Naive thymus-derived CD4-positive, alpha-beta T cell (primary cell): ENCODE measurements around the gene TARP.
A peak's percentile ranks its signal among the peaks of the same experiment; 100 is the strongest.

Source experiments
- ATAC-seq: fragments of 150-1000 bp; cut with Tn5 transposase; 2 replicates; pipeline ENCODE4 v1.10.0; 2021; ENCODE audit warnings: mild to moderate bottlenecking, moderate library complexity
- CTCF ChIA-PET: fragments of 350-600 bp; sonication (Branson Sonifier 250); formaldehyde crosslinking; loops from one replicate; lab custom pipeline; 2021; ENCODE audit warnings: antibody characterized with exemption; lab: Charles Lee
- POLR2A ChIA-PET: fragments of 350-600 bp; sonication (Branson Sonifier 250); formaldehyde crosslinking; loops from one replicate; lab custom pipeline; 2021; ENCODE audit warnings: antibody characterized with exemption, inconsistent platforms; lab: Charles Lee
- DNase-seq, 9 donors: peaks; one replicate each; pipeline versions ENCODE4 v3.0.0 to v3.0.0-alpha.2; 2020 to 2022; ENCODE audit warnings: mixed read lengths in 1 of 9
- H3K27ac ChIP-seq: one replicate; pipeline ENCODE4 v1.7.0; 2013; ENCODE audit warnings: mild to moderate bottlenecking, low read depth, low read length, moderate library complexity
- H3K27me3 ChIP-seq, 2 donors: one replicate each; pipeline ENCODE4 v1.7.0; 2013; ENCODE audit warnings: low read length in 2 of 2, mild to moderate bottlenecking in 2 of 2, moderate library complexity in 2 of 2; ENCODE audit not compliant: control insufficient read depth in 2 of 2, insufficient read depth in 2 of 2
- H3K36me3 ChIP-seq, 3 experiments: 1 replicate in 2 of 3; 2 replicates in 1 of 3; pipeline ENCODE4 v1.7.0; 2013; ENCODE audit warnings: low read length in 3 of 3, mild to moderate bottlenecking in 3 of 3, moderate library complexity in 1 of 3; ENCODE audit not compliant: insufficient read depth in 3 of 3, control insufficient read depth in 2 of 3
- H3K4me1 ChIP-seq, 2 donors: one replicate each; pipeline ENCODE4 v1.7.0; 2013; ENCODE audit warnings: low read length in 2 of 2, mild to moderate bottlenecking in 2 of 2, moderate library complexity in 1 of 2; ENCODE audit not compliant: control insufficient read depth in 2 of 2, insufficient read depth in 2 of 2
- H3K4me3 ChIP-seq: 2 replicates; pipeline ENCODE4 v1.7.0; 2013; ENCODE audit warnings: mild to moderate bottlenecking, low read length
- H3K9me3 ChIP-seq, 3 experiments: 1 replicate in 2 of 3; 2 replicates in 1 of 3; pipeline ENCODE4 v1.7.0; 2013; ENCODE audit warnings: low read length in 3 of 3; ENCODE audit not compliant: control insufficient read depth in 2 of 3
- H3K27ac Mint-ChIP-seq, 9 donors: one replicate each; pipeline ENCODE4 v1.8.0; 2020 to 2022; ENCODE audit warnings: mixed read lengths in 9 of 9, mild to moderate bottlenecking in 8 of 9, moderate library complexity in 5 of 9, inconsistent platforms in 2 of 9
- H3K27me3 Mint-ChIP-seq, 5 donors: one replicate each; pipeline ENCODE4 v1.8.0; 2021 to 2022; ENCODE audit warnings: mixed read lengths in 5 of 5, mild to moderate bottlenecking in 1 of 5
- H3K36me3 Mint-ChIP-seq, 5 donors: one replicate each; pipeline ENCODE4 v1.8.0; 2020 to 2022; ENCODE audit warnings: mixed read lengths in 5 of 5, mild to moderate bottlenecking in 3 of 5, inconsistent platforms in 1 of 5
- H3K4me1 Mint-ChIP-seq, 7 donors: one replicate each; pipeline ENCODE4 v1.8.0; 2020 to 2022; ENCODE audit warnings: mixed read lengths in 7 of 7, mild to moderate bottlenecking in 3 of 7, inconsistent platforms in 1 of 7
- H3K4me3 Mint-ChIP-seq, 10 donors: one replicate each; pipeline ENCODE4 v1.8.0; 2020 to 2022; ENCODE audit warnings: mild to moderate bottlenecking in 10 of 10, mixed read lengths in 10 of 10, moderate library complexity in 6 of 10, inconsistent platforms in 2 of 10
- H3K9me3 Mint-ChIP-seq, 11 donors: one replicate each; pipeline ENCODE4 v1.8.0; 2020 to 2022; ENCODE audit warnings: mixed read lengths in 11 of 11, mild to moderate bottlenecking in 4 of 11, inconsistent platforms in 1 of 11, moderate library complexity in 1 of 11
- intact Hi-C, 2 donors: fragments of 100-400 bp; cut with micrococcal nuclease; formaldehyde crosslinking; loops; one replicate each; pipeline ENCODE4 v1.15.1; 2023

Gene TARP

DNA sequence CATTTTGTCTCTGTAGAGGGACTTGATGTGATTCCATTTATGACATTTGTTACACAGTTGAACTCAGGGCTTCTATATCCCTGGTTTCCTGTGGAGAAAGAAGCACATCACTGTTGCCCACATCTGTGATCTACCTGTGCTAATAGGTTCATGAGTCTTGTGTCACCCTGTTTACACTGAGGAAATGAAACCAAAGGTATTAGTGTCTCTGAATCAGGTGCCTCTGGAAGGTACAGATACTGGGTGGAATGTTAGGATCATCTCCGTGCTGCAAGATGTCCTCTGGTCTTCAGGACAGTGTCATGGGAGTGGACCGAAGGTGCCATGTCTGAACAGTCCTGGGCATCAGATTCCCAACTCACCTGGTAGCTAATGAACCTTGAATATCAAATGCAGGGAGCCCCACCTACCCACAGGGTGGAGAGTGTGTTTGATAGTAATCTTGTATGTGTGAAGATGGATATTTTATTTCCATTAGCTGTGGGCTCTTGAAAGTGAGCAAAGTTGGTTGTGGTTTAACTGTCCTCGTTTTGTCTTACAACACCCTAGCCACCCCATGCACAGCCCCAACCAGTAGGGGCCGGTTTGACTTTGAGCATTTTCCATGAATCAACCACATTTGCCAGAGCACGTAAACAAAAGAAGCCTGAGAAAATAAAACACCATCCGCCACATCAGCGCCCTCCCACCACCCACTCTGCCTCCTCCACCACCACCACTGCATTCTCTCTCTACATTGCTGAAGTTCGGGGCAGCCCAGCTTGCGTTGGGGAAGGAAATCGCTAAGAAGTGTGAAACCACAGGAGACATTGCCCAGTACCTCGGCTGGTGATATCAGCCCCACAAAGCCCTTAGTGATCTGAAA is 40.7 kb downstream of the TARP start:
- peaks cover 5 to 26% (median 8%) of the 10 kb centered on the region in 5 donors for H3K36me3 Mint-ChIP-seq
- no peaks in the 10 kb centered on the region for H3K9me3 Mint-ChIP-seq
- POLR2A ChIA-PET = interaction anchor here (0.5 kb wide), 1 partner anchor 1536 kb away, joined by 3 read pairs; no protein-coding TSS in a partner anchor
- no peaks in the 10 kb centered on the region for H3K9me3 ChIP-seq
- peak overlapping the region; percentile 18 to 88 (median 67) for H3K4me3 Mint-ChIP-seq
- DNase-seq (peak; percentile 13 to 78 (median 47)), ATAC-seq (peak; percentile 91)
- no peaks in the 10 kb centered on the region for H3K27me3 ChIP-seq
- peaks cover 17 to 72% (median 48%) of the 10 kb centered on the region in 7 donors for H3K4me1 Mint-ChIP-seq
- peak overlapping the region; percentile 34 for H3K27ac ChIP-seq
- peak overlapping the region; percentile 2 for H3K4me3 ChIP-seq
- H3K4me1 ChIP-seq = peaks cover 16 to 84% of the 10 kb centered on the region in 2 donors
- H3K36me3 ChIP-seq = peaks cover 0 to 7% (median 0%) of the 10 kb centered on the region in 3 experiments
- CTCF ChIA-PET = interaction anchor here (0.7 to 1.8 kb wide), 5 partner anchors 10 to 135 kb away, joined by 3 to 5 read pairs (median 3); no protein-coding TSS in a partner anchor
- peak overlapping the region; percentile 26 to 94 (median 89) for H3K27ac Mint-ChIP-seq
- intact Hi-C loops = loop anchor here (1.0 to 5.0 kb wide), 3 partner anchors 70 to 103 kb away; no protein-coding TSS in a partner anchor
- no peaks in the 10 kb centered on the region for H3K27me3 Mint-ChIP-seq

DNA sequence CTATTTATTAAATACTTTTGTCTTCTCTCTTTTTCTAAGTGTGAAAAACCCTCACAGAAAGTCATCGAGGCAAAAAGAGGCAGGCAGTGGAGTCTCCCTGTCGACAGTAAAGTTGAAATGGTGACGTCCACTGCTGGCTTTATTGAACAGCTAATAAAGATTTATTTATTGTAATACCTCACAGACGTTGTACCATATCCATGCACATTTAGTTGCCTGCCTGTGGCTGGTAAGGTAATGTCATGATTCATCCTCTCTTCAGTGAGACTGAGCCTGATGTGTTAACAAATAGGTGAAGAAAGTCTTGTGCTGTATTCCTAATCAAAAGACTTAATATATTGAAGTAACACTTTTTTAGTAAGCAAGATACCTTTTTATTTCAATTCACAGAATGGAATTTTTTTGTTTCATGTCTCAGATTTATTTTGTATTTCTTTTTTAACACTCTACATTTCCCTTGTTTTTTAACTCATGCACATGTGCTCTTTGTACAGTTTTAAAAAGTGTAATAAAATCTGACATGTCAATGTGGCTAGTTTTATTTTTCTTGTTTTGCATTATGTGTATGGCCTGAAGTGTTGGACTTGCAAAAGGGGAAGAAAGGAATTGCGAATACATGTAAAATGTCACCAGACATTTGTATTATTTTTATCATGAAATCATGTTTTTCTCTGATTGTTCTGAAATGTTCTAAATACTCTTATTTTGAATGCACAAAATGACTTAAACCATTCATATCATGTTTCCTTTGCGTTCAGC is 43.4 kb downstream of the TARP start:
- ATAC-seq (no peak), DNase-seq (no peak)
- Mint-ChIP-seq H3K4me1 (peaks cover 17 to 58% (median 40%) of the 10 kb centered on the region in 7 donors), H3K27me3 (no peaks in the 10 kb centered on the region), H3K36me3 (peaks cover 5 to 22% (median 11%) of the 10 kb centered on the region in 5 donors), H3K9me3 (no peaks in the 10 kb centered on the region), H3K4me3 (no peak overlapping the region), H3K27ac (peak overlapping the region in 3 of 9 donors; percentile 87 to 91 (median 87))
- Histone ChIP-seq H3K36me3 (peaks cover 0 to 7% (median 0%) of the 10 kb centered on the region in 3 experiments), H3K4me1 (peaks cover 16 to 73% of the 10 kb centered on the region in 2 donors), H3K9me3 (no peaks in the 10 kb centered on the region), H3K4me3 (no peak overlapping the region), H3K27me3 (no peaks in the 10 kb centered on the region), H3K27ac (no peak overlapping the region)
- CTCF ChIA-PET = no interaction called here
- POLR2A ChIA-PET = no interaction called here
- intact Hi-C loops = loop anchor here (5.0 kb wide), 2 partner anchors 72 to 82 kb away; no protein-coding TSS in a partner anchor

DNA sequence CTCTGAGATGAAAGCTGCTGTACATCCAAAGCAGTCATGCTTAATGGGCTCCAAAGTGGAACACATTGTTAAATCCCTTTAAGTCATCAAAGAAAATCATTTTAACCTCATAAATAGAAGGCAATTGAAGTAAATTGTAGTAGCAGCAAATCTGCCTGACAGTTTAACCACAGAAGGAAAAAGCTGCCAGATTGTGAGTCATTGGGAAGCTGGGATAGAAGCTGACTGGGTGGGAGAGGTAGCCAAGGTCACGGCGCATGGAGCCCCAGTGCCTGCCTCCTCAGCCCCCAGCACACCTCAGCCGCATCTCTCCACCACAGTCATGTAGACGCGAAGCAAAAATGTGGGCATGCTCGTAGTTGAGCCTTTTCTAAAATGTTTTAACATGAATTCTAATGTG is 44.0 kb downstream of the TARP start:
- Mint-ChIP-seq H3K27ac (peak overlapping the region in 2 of 9 donors; percentile 54 to 91), H3K27me3 (no peaks in the 10 kb centered on the region), H3K4me3 (no peak overlapping the region), H3K36me3 (peaks cover 5 to 24% (median 11%) of the 10 kb centered on the region in 5 donors), H3K9me3 (no peaks in the 10 kb centered on the region), H3K4me1 (peaks cover 17 to 56% (median 35%) of the 10 kb centered on the region in 7 donors)
- DNase-seq = no peak
- Histone ChIP-seq H3K27me3 (no peaks in the 10 kb centered on the region), H3K4me3 (no peak overlapping the region), H3K36me3 (peaks cover 0 to 7% (median 0%) of the 10 kb centered on the region in 3 experiments), H3K9me3 (no peaks in the 10 kb centered on the region), H3K4me1 (peaks cover 16 to 66% of the 10 kb centered on the region in 2 donors), H3K27ac (no peak overlapping the region)
- ATAC-seq = no peak
- ChIA-PET POLR2A (no interaction called here), CTCF (no interaction called here)
- intact Hi-C loops = no loop called here

DNA sequence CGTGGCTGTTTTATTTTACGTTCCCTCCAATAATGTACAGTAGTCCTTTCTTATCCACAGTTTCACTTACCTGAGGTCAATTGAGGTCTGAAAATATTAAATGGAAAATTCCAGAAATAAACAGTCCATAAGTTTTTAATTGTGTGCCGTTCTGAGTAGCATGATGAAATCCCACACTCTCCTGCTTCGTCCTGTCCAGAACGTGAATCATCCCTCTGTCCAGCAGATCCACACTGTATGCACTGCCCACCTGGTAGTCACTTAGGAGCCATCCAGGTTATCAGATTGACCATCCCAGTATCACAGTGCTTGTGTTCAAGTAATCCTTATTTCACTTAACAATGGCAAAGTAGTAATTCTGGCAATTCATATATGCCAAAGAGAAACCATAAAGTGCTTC is 49.0 kb downstream of the TARP start:
- DNase-seq (no peak), ATAC-seq (no peak)
- intact Hi-C loops = loop anchor here in 1 of 2 donors (5.0 kb wide), 1 partner anchor 307 kb away; the partner anchor contains the start of gene SFRP4
- no peak overlapping the region for H3K4me3 ChIP-seq
- no peak overlapping the region for H3K27ac ChIP-seq
- no peaks in the 10 kb centered on the region for H3K27me3 ChIP-seq
- no peaks in the 10 kb centered on the region for H3K9me3 ChIP-seq
- H3K36me3 ChIP-seq = peaks cover 0 to 22% (median 3%) of the 10 kb centered on the region in 3 experiments
- H3K4me1 Mint-ChIP-seq = peaks cover 4 to 46% (median 11%) of the 10 kb centered on the region in 7 donors
- peaks cover 0 to 68% of the 10 kb centered on the region in 2 donors for H3K4me1 ChIP-seq
- CTCF ChIA-PET = interaction anchor here (4.0 to 7.5 kb wide), 2 partner anchors 115 to 144 kb away, joined by 43 to 64 read pairs; no protein-coding TSS in a partner anchor
- H3K27me3 Mint-ChIP-seq = no peaks in the 10 kb centered on the region
- peak overlapping the region in 1 of 10 donors; percentile 72 for H3K4me3 Mint-ChIP-seq
- peak overlapping the region in 2 of 9 donors; percentile 31 to 60 for H3K27ac Mint-ChIP-seq
- H3K9me3 Mint-ChIP-seq = no peaks in the 10 kb centered on the region
- peaks cover 0 to 25% (median 15%) of the 10 kb centered on the region in 5 donors for H3K36me3 Mint-ChIP-seq
- POLR2A ChIA-PET = no interaction called here

DNA sequence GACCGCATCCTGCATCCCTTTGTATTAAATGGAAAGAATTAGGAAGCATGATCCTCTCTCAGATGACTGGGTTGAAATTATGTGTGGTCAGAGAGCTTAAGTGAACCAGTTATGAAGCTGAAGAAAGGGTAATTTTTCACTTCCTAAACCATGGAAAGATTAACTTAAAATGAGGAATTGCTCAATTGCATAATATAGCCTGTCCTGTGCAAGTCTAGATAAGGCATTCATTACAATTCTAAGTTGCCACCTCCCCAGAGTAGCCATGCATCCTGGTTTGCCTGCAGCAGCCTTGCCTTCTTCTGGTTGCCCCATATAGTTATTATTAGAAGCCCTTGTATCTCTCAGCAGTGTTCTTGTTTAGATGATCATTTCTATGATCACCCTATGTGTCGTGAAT is 50.1 kb downstream of the TARP start:
- Mint-ChIP-seq H3K4me3 (no peak overlapping the region), H3K36me3 (peaks cover 0 to 22% (median 15%) of the 10 kb centered on the region in 5 donors), H3K27ac (peak overlapping the region in 1 of 9 donors; percentile 0), H3K27me3 (no peaks in the 10 kb centered on the region), H3K4me1 (peaks cover 4 to 40% (median 7%) of the 10 kb centered on the region in 7 donors), H3K9me3 (no peaks in the 10 kb centered on the region)
- no peaks in the 10 kb centered on the region for H3K27me3 ChIP-seq
- peaks cover 0 to 21% (median 3%) of the 10 kb centered on the region in 3 experiments for H3K36me3 ChIP-seq
- ChIA-PET POLR2A (interaction anchor here (0.7 kb wide), 1 partner anchor 120 kb away, joined by 3 read pairs; no protein-coding TSS in a partner anchor), CTCF (interaction anchor here (0.7 to 7.5 kb wide), 16 partner anchors 9 to 151 kb away, joined by 3 to 64 read pairs (median 5); partner anchors contain the start of gene STARD3NL)
- DNase-seq (no peak), ATAC-seq (no peak)
- H3K4me3 ChIP-seq = no peak overlapping the region
- intact Hi-C loops = loop anchor here (1.0 to 5.0 kb wide), 4 partner anchors 8 to 306 kb away; partner anchors contain the start of gene SFRP4 (in 1 of the 2)
- no peak overlapping the region for H3K27ac ChIP-seq
- H3K4me1 ChIP-seq = peaks cover 0 to 67% of the 10 kb centered on the region in 2 donors
- no peaks in the 10 kb centered on the region for H3K9me3 ChIP-seq
